HG03060 (cell line): ENCODE results near the gene S100A12.
"Not testable (repeated sequence)": the region's sequence is repeated elsewhere in the genome, so short reads cannot be mapped to it uniquely, and the experiment has no call there.

Experiments used
- ATAC-seq: cut with Tn5 transposase; IDR thresholded peaks from one replicate; pipeline ENCODE4 v1.9.1; 2021; ENCODE audit warnings: low read depth, moderate number of reproducible peaks; ENCODE audit not compliant: unreplicated experiment

The S100A12 gene

GRCh38 chr1:153354515-153355193 is 20.8 kb downstream of the S100A12 start:
- ATAC-seq: no peak

- ATAC-seq: no peak
Observed at GRCh38 chr1:153353226-153353947, 22.0 kb downstream of the S100A12 start.

- ATAC-seq: no peak
Observed at GRCh38 chr1:153352523-153352922, 22.9 kb downstream of the S100A12 start.

- no peak for ATAC-seq
Observed at GRCh38 chr1:153350321-153350957, 25.0 kb downstream of the S100A12 start.

GRCh38 chr1:153349363-153350320 is 25.8 kb downstream of the S100A12 start:
- no peak for ATAC-seq

GRCh38 chr1:153348511-153349362 is 26.7 kb downstream of the S100A12 start, which contains the start of gene PGLYRP4:
PGLYRP4 (minus strand) TSS chr1:153348841; CDS start chr1:153347932, 909 bp downstream.
- no peak for ATAC-seq

GRCh38 chr1:153347856-153348255 is 27.6 kb downstream of the S100A12 start:
- no peak for ATAC-seq

- ATAC-seq: not testable (repeated sequence)
Observed at GRCh38 chr1:153347049-153347448, 28.4 kb downstream of the S100A12 start.

- no peak for ATAC-seq
Observed at GRCh38 chr1:153346077-153346723, 29.2 kb downstream of the S100A12 start.

GRCh38 chr1:153345187-153346076 is 30.0 kb downstream of the S100A12 start:
- ATAC-seq: no peak

- no peak for ATAC-seq
Observed at GRCh38 chr1:153344718-153345025, 30.7 kb downstream of the S100A12 start.

- ATAC-seq: no peak
Observed at GRCh38 chr1:153343811-153344717, 31.4 kb downstream of the S100A12 start.

GRCh38 chr1:153343040-153343681 is 32.3 kb downstream of the S100A12 start:
- no peak for ATAC-seq

- no peak for ATAC-seq
Observed at GRCh38 chr1:153342178-153342577, 33.2 kb downstream of the S100A12 start.

GRCh38 chr1:153341431-153341934 is 33.9 kb downstream of the S100A12 start:
- no peak for ATAC-seq

GRCh38 chr1:153340356-153340755 is 35.1 kb downstream of the S100A12 start:
- no peak for ATAC-seq
